CD4-positive, alpha-beta T cell treated with Interleukin-21 for 1 hour (primary cell): ENCODE results near the gene NRXN3.

Source experiments
- DNase-seq: peaks from one replicate; pipeline ENCODE4 v3.0.0-alpha.2; 2020

Gene NRXN3

GRCh38 chr14:79464468-79464867 is 1294.3 kb downstream of the NRXN3 start:
- no peak for DNase-seq

- DNase-seq: no peak
Measured at GRCh38 chr14:79465651-79466050, 1295.5 kb downstream of the NRXN3 start.

GRCh38 chr14:79466938-79467527 is 1296.9 kb downstream of the NRXN3 start:
- DNase-seq: no peak

- DNase-seq: no peak
Measured at GRCh38 chr14:79467835-79468234, 1297.7 kb downstream of the NRXN3 start.

- no peak for DNase-seq
Measured at GRCh38 chr14:79468486-79468885, 1298.3 kb downstream of the NRXN3 start.

GRCh38 chr14:79473651-79474050 is 1303.5 kb downstream of the NRXN3 start:
- DNase-seq: no peak

GRCh38 chr14:79475887-79476532 is 1305.8 kb downstream of the NRXN3 start:
- DNase-seq: no peak

- no peak for DNase-seq
Measured at GRCh38 chr14:79476552-79476951, 1306.4 kb downstream of the NRXN3 start.

GRCh38 chr14:79480212-79480611 is 1310.0 kb downstream of the NRXN3 start:
- DNase-seq: no peak

- no peak for DNase-seq
Measured at GRCh38 chr14:79482825-79483224, 1312.7 kb downstream of the NRXN3 start.

GRCh38 chr14:79483477-79484388 is 1313.6 kb downstream of the NRXN3 start:
- DNase-seq: no peak

GRCh38 chr14:79487632-79488031 is 1317.5 kb downstream of the NRXN3 start:
- DNase-seq: no peak

GRCh38 chr14:79491161-79491560 is 1321.0 kb downstream of the NRXN3 start:
- no peak for DNase-seq

- DNase-seq: no peak
Measured at GRCh38 chr14:79493081-79493645, 1323.0 kb downstream of the NRXN3 start.

- DNase-seq: no peak
Measured at GRCh38 chr14:79496701-79497100, 1326.5 kb downstream of the NRXN3 start.

GRCh38 chr14:79500489-79500888 is 1330.3 kb downstream of the NRXN3 start:
- no peak for DNase-seq

GRCh38 chr14:79502136-79502750 is 1332.1 kb downstream of the NRXN3 start:
- no peak for DNase-seq

- DNase-seq: no peak
Measured at GRCh38 chr14:79502751-79503148, 1332.6 kb downstream of the NRXN3 start.

GRCh38 chr14:79510659-79511058 is 1340.5 kb downstream of the NRXN3 start:
- DNase-seq: no peak

GRCh38 chr14:79511146-79511545 is 1341.0 kb downstream of the NRXN3 start:
- DNase-seq: no peak

- no peak for DNase-seq
Measured at GRCh38 chr14:79513446-79513845, 1343.3 kb downstream of the NRXN3 start.

- no peak for DNase-seq
Measured at GRCh38 chr14:79514700-79515099, 1344.5 kb downstream of the NRXN3 start.

GRCh38 chr14:79515158-79515557 is 1345.0 kb downstream of the NRXN3 start:
- DNase-seq: no peak
